GM23248 (cell line): ENCODE results near the gene INPPL1. TPM values are rescaled to one million over a fixed set of nuclear protein-coding genes. Genes with fewer than 3 reads are reported as not detected.

ENCODE experiments used
- DNase-seq: peaks from one replicate; pipeline ENCODE4 v3.0.0-alpha.2; 2015
- H2AFZ ChIP-seq: fragments of 200-600 bp; sonication (generic); 2 replicates; pipeline ENCODE4 v1.6.1; 2016; ENCODE audit warnings: antibody characterized with exemption
- H3F3A ChIP-seq: fragments of 200-600 bp; sonication (generic); 2 replicates; pipeline ENCODE4 v1.6.1; 2016; ENCODE audit warnings: mild to moderate bottlenecking, antibody characterized with exemption, mixed run types; ENCODE audit not compliant: insufficient read depth
- H3K27ac ChIP-seq: fragments of 200-600 bp; sonication (generic); 2 replicates; pipeline ENCODE4 v1.5.1; 2016; ENCODE audit warnings: mild to moderate bottlenecking
- H3K27me3 ChIP-seq: fragments of 200-600 bp; sonication (generic); replicated peaks from 2 replicates; pipeline ENCODE4 v1.6.1; 2016; ENCODE audit warnings: mild to moderate bottlenecking; ENCODE audit not compliant: insufficient read depth
- H3K36me3 ChIP-seq: fragments of 200-600 bp; sonication (generic); 2 replicates; pipeline ENCODE4 v1.6.1; 2016; ENCODE audit warnings: low read depth, mild to moderate bottlenecking
- H3K4me1 ChIP-seq: fragments of 200-600 bp; sonication (generic); 2 replicates; pipeline ENCODE4 v1.6.1; 2016; ENCODE audit warnings: mild to moderate bottlenecking; ENCODE audit not compliant: insufficient read depth
- H3K4me2 ChIP-seq: fragments of 200-600 bp; sonication (generic); one replicate; pipeline ENCODE4 v1.6.1; 2016; ENCODE audit warnings: mild to moderate bottlenecking; ENCODE audit not compliant: unreplicated experiment
- H3K4me3 ChIP-seq: fragments of 200-600 bp; sonication (generic); 2 replicates; pipeline ENCODE4 v1.5.1; 2016; ENCODE audit warnings: mild to moderate bottlenecking
- H3K79me2 ChIP-seq: fragments of 200-600 bp; sonication (generic); 2 replicates; pipeline ENCODE4 v1.6.1; 2016; ENCODE audit warnings: mild to moderate bottlenecking; ENCODE audit not compliant: insufficient read depth
- H3K9ac ChIP-seq: fragments of 200-600 bp; sonication (generic); 2 replicates; pipeline ENCODE4 v1.6.1; 2016; ENCODE audit warnings: mild to moderate bottlenecking
- H3K9me2 ChIP-seq: fragments of 200-600 bp; sonication (generic); 2 replicates; pipeline ENCODE4 v1.6.1; 2016; ENCODE audit warnings: mixed run types, mild to moderate bottlenecking, moderate library complexity; ENCODE audit not compliant: insufficient read depth
- H3K9me3 ChIP-seq: fragments of 200-600 bp; sonication (generic); one replicate; pipeline ENCODE4 v1.6.1; 2017; ENCODE audit warnings: low read depth
- H4K20me1 ChIP-seq: fragments of 200-600 bp; sonication (generic); 2 replicates; pipeline ENCODE4 v1.6.0; 2016; ENCODE audit not compliant: insufficient read depth
- EZH2 ChIP-seq: fragments of 200-600 bp; sonication (generic); IDR thresholded peaks from 2 replicates; pipeline ENCODE4 v1.6.1; 2018; ENCODE audit warnings: antibody characterized with exemption, mild to moderate bottlenecking; ENCODE audit not compliant: insufficient read depth, poor library complexity, severe bottlenecking
- EZH2phosphoT487 ChIP-seq: fragments of 200-600 bp; sonication (generic); IDR thresholded peaks from 2 replicates; pipeline ENCODE4 v1.6.1; 2018; ENCODE audit warnings: antibody characterized with exemption, moderate library complexity, mild to moderate bottlenecking, low read depth; ENCODE audit not compliant: insufficient read depth
- WGBS, 2 experiments: methylation state at CpG; one replicate each; pipeline ENCODE4 v1.1.6; 2015 to 2017; ENCODE audit warnings: low lambda C conversion rate in 2 of 2, low coverage in 1 of 2; ENCODE audit errors: missing lambda C conversion rate in 2 of 2; 5-methylcytosine and 5-hydroxymethylcytosine counted together
- in situ Hi-C: fragments of 300-500 bp; cut with MboI; formaldehyde crosslinking; loops from 2 replicates; pipeline ENCODE4 v1.15.0; 2020
- polyA plus RNA-seq: library from polyadenylated mRNA; unstranded; fragments of >200 nt; fragmentation: Nextera tagmentation; extraction: Ambion mirVana; gene quantifications from 2 replicates; pipeline ENCODE4 v1.2.1, GENCODE V29; 2016
- total RNA-seq: library from RNA; depleted of rRNA; stranded (reverse); fragments of >200 nt; shearing (Covaris generic); gene quantifications from 2 replicates; pipeline ENCODE4 v1.2.3, GENCODE V29; 2014

The INPPL1 gene
- total and polyA plus RNA-seq, 2 experiments from 2014 or later = 28.4 to 68.0 TPM

- no peak for DNase-seq
- Histone ChIP-seq H3K27ac (no peak overlapping the region), H3K27me3 (no peaks in the 10 kb centered on the region), H3K9me3 (no peaks in the 10 kb centered on the region), H3K4me2 (no peak overlapping the region), H3K79me2 (peaks cover 21% of the 10 kb centered on the region), H2AFZ (no peak overlapping the region), H3K36me3 (peaks cover 37% of the 10 kb centered on the region; the same call in 1 of the 2 replicates), H3K4me1 (no peaks in the 10 kb centered on the region), H3K4me3 (no peak overlapping the region), H4K20me1 (no peaks in the 10 kb centered on the region), H3F3A (peaks cover 35% of the 10 kb centered on the region), H3K9ac (no peak overlapping the region), H3K9me2 (no peaks in the 10 kb centered on the region)
- in situ Hi-C loops = no loop called here
- TF ChIP-seq EZH2phosphoT487 (no peak), EZH2 (no peak)
- 91% methylated on average over 18 of the region's 18 CpGs for WGBS, 2 experiments
These were observed 7.9 kb downstream of the INPPL1 start for GRCh38 chr11:72232260-72233055.

- no peak overlapping the region for H3K4me2 ChIP-seq
- H2AFZ ChIP-seq = no peak overlapping the region
- H3K9me3 ChIP-seq = no peaks in the 10 kb centered on the region
- H3K9ac ChIP-seq = no peak overlapping the region
- H4K20me1 ChIP-seq = no peaks in the 10 kb centered on the region
- in situ Hi-C loops = no loop called here
- H3K4me1 ChIP-seq = no peaks in the 10 kb centered on the region
- H3K79me2 ChIP-seq = peaks cover 14% of the 10 kb centered on the region
- no peak overlapping the region for H3K27ac ChIP-seq
- WGBS, 2 experiments = 89% methylated on average over 13 of the region's 13 CpGs
- H3K4me3 ChIP-seq = no peak overlapping the region
- no peak for TF ChIP-seq EZH2phosphoT487
- no peak for TF ChIP-seq EZH2
- H3K36me3 ChIP-seq = peaks cover 37% of the 10 kb centered on the region; the same call in 1 of the 2 replicates
- H3K9me2 ChIP-seq = no peaks in the 10 kb centered on the region
- H3K27me3 ChIP-seq = no peaks in the 10 kb centered on the region
- H3F3A ChIP-seq = peaks cover 35% of the 10 kb centered on the region
- no peak for DNase-seq
These were observed 8.6 kb downstream of the INPPL1 start for GRCh38 chr11:72233056-72233772.

GRCh38 chr11:72233773-72234513 lies 9.4 kb downstream of the INPPL1 start:
- Histone ChIP-seq H3K9ac (no peak overlapping the region), H3K36me3 (peaks cover 36% of the 10 kb centered on the region; the same call in 1 of the 2 replicates), H3K27ac (no peak overlapping the region), H3F3A (peaks cover 42% of the 10 kb centered on the region), H3K9me2 (no peaks in the 10 kb centered on the region), H4K20me1 (no peaks in the 10 kb centered on the region), H3K4me1 (no peaks in the 10 kb centered on the region), H2AFZ (no peak overlapping the region), H3K9me3 (no peaks in the 10 kb centered on the region), H3K79me2 (peaks cover 6% of the 10 kb centered on the region; the same call in 1 of the 2 replicates), H3K27me3 (no peaks in the 10 kb centered on the region), H3K4me2 (no peak overlapping the region), H3K4me3 (no peak overlapping the region)
- WGBS, 2 experiments = 84 to 90% methylated on average over 8 of the region's 8 CpGs
- in situ Hi-C loops = no loop called here
- no peak for DNase-seq
- TF ChIP-seq EZH2phosphoT487 = no peak
- no peak for TF ChIP-seq EZH2

GRCh38 chr11:72234514-72234830 lies 9.9 kb downstream of the INPPL1 start:
- WGBS, 2 experiments = 60 to 70% methylated on average over 3 of the region's 3 CpGs
- Histone ChIP-seq H3K79me2 (peaks cover 6% of the 10 kb centered on the region; the same call in 1 of the 2 replicates), H3K4me2 (no peak overlapping the region), H3K36me3 (peaks cover 31% of the 10 kb centered on the region; the same call in 1 of the 2 replicates), H2AFZ (no peak overlapping the region), H3F3A (peaks cover 42% of the 10 kb centered on the region), H3K27ac (no peak overlapping the region), H3K9ac (no peak overlapping the region), H3K27me3 (no peaks in the 10 kb centered on the region), H3K4me1 (no peaks in the 10 kb centered on the region), H4K20me1 (no peaks in the 10 kb centered on the region), H3K9me2 (no peaks in the 10 kb centered on the region), H3K4me3 (no peak overlapping the region), H3K9me3 (no peaks in the 10 kb centered on the region)
- no peak for TF ChIP-seq EZH2phosphoT487
- no peak for TF ChIP-seq EZH2
- no peak for DNase-seq
- in situ Hi-C loops = no loop called here
